SK-N-SH treated with all-trans-retinoic acid at 6 μM for 48 hours (cell line): ENCODE results near the gene TRMT1.

Experiments
- CSDC2 ChIP-seq: fragments of 250-450 bp; sonication (Bioruptor Pico); IDR thresholded peaks from 2 replicates; pipeline ENCODE4 v1.5.0; 2020; ENCODE audit warnings: mild to moderate bottlenecking, moderate library complexity
- CSRNP3 ChIP-seq: fragments of 250-450 bp; sonication (Bioruptor Pico); IDR thresholded peaks from 2 replicates; pipeline ENCODE4 v1.5.1; 2021; ENCODE audit warnings: mild to moderate bottlenecking, moderate library complexity
- PATZ1 ChIP-seq: fragments of 250-450 bp; sonication (Bioruptor Pico); IDR thresholded peaks from 2 replicates; pipeline ENCODE4 v1.8.0; 2020; ENCODE audit warnings: mild to moderate bottlenecking, moderate library complexity, borderline replicate concordance
- RARB ChIP-seq: fragments of 250-450 bp; sonication (Bioruptor Pico); IDR thresholded peaks from 2 replicates; pipeline ENCODE4 v1.8.0; 2021; ENCODE audit warnings: mild to moderate bottlenecking, moderate library complexity
- TOX ChIP-seq: fragments of 250-450 bp; sonication (Bioruptor Pico); IDR thresholded peaks from 2 replicates; pipeline ENCODE4 v1.8.0; 2021; ENCODE audit warnings: mild to moderate bottlenecking, moderate library complexity, borderline replicate concordance
- TSHZ2 ChIP-seq: fragments of 250-450 bp; sonication (Bioruptor Pico); IDR thresholded peaks from 2 replicates; pipeline ENCODE4 v1.5.0; 2020; ENCODE audit warnings: mild to moderate bottlenecking, moderate library complexity
- ZNF565 ChIP-seq: fragments of 450-650 bp; formaldehyde crosslinking; conservative IDR thresholded peaks from 2 replicates; pipeline ENCODE4 v1.5.0; 2020; ENCODE audit warnings: low read depth, mild to moderate bottlenecking, moderate library complexity

- no peak for TF ChIP-seq TOX (CRISPR knock-in tag)
- TF ChIP-seq ZNF565 (CRISPR knock-in tag), result no peak
- no peak for TF ChIP-seq RARB (CRISPR knock-in tag)
- TF ChIP-seq CSDC2, result no peak
- no peak for TF ChIP-seq PATZ1 (CRISPR knock-in tag)
- no peak for TF ChIP-seq TSHZ2 (CRISPR knock-in tag)
- TF ChIP-seq CSRNP3 (CRISPR knock-in tag), result no peak
Measured at GRCh38 chr19:13115936-13116281, 631 bp downstream of the TRMT1 start.
